Activated CD4-positive, alpha-beta T cell treated with anti-CD3 and anti-CD28 coated beads for 24 hours (primary cell): Measurements from ENCODE around the gene RDH13.
"Not testable (repeated sequence)": the region's sequence is repeated elsewhere in the genome, so short reads cannot be mapped to it uniquely, and the experiment has no call there.

Source experiments
- DNase-seq, 2 donors: peaks; one replicate each; pipeline ENCODE4 v3.0.0-alpha.2; 2020; ENCODE audit warnings: low read depth in 2 of 2

RDH13 gene

GRCh38 chr19:55044771-55045716 lies 17.9 kb downstream of the RDH13 start:
- no peak for DNase-seq

- DNase-seq = no peak
These were observed 18.7 kb downstream of the RDH13 start for GRCh38 chr19:55044286-55044685.

- no peak for DNase-seq
These were observed 20.3 kb downstream of the RDH13 start for GRCh38 chr19:55042688-55043087.

GRCh38 chr19:55042344-55042678 lies 20.6 kb downstream of the RDH13 start:
- DNase-seq = no peak

- DNase-seq = peak in 1 of 2 donors; percentile 21
These were observed 21.2 kb downstream of the RDH13 start for GRCh38 chr19:55041627-55042343.

GRCh38 chr19:55041244-55041626 lies 21.7 kb downstream of the RDH13 start:
- DNase-seq = no peak

GRCh38 chr19:55040654-55041053 lies 22.3 kb downstream of the RDH13 start:
- not testable (repeated sequence) for DNase-seq

GRCh38 chr19:55037603-55038002 lies 25.3 kb downstream of the RDH13 start:
- not testable (repeated sequence) for DNase-seq

GRCh38 chr19:55036058-55036457 lies 26.9 kb downstream of the RDH13 start:
- no peak for DNase-seq

- DNase-seq = no peak
These were observed 28.2 kb downstream of the RDH13 start for GRCh38 chr19:55034751-55035150.

- DNase-seq = not testable (repeated sequence)
These were observed 29.8 kb downstream of the RDH13 start for GRCh38 chr19:55032976-55033643.

- no peak for DNase-seq
These were observed 30.7 kb downstream of the RDH13 start for GRCh38 chr19:55032170-55032800.

GRCh38 chr19:55031178-55031577 lies 31.8 kb downstream of the RDH13 start:
- DNase-seq = no peak

- no peak for DNase-seq
These were observed 34.2 kb downstream of the RDH13 start for GRCh38 chr19:55028757-55029156.

GRCh38 chr19:55027472-55028337 lies 35.2 kb downstream of the RDH13 start:
- DNase-seq = no peak

GRCh38 chr19:55027140-55027471 lies 35.8 kb downstream of the RDH13 start:
- DNase-seq = not testable (repeated sequence)

GRCh38 chr19:55024111-55024510 lies 38.8 kb downstream of the RDH13 start:
- no peak for DNase-seq

- not testable (repeated sequence) for DNase-seq
These were observed 42.6 kb downstream of the RDH13 start for GRCh38 chr19:55020351-55020750.

GRCh38 chr19:55018633-55019032 lies 44.3 kb downstream of the RDH13 start:
- DNase-seq = no peak

GRCh38 chr19:55018216-55018615 lies 44.7 kb downstream of the RDH13 start:
- DNase-seq = no peak

GRCh38 chr19:55016017-55016416 lies 46.9 kb downstream of the RDH13 start:
- no peak for DNase-seq
